Measurements from ENCODE around the gene DOK5. TPM values are rescaled to one million over a fixed set of nuclear protein-coding genes. Genes with fewer than 3 reads are reported as not detected.

DOK5 gene
- total and polyA plus RNA-seq, 2 of the 4 experiments (the other 2 are of a cell fraction), result 2.8 to 3.9 TPM

- Histone ChIP-seq H3K36me3 (ENCODE audit: control insufficient read depth, insufficient read depth, low read length) (no peaks in the 10 kb centered on the region), H2BK5ac (ENCODE audit: low read depth, low read length, poor library complexity, severe bottlenecking) (no peak overlapping the region), H4K8ac (ENCODE audit: low read depth in 2 of 2, low read length in 2 of 2) (no peak overlapping the region), H3K9me3 (ENCODE audit: control insufficient read depth, insufficient read depth, low read length) (no peaks in the 10 kb centered on the region), H3K14ac (replicated peaks; ENCODE audit: low read depth, low read length) (no peak overlapping the region), H2BK120ac (ENCODE audit: low read depth, low read length) (no peak overlapping the region), H2AK9ac (replicated peaks; ENCODE audit: low read depth, low read length, poor library complexity) (no peak overlapping the region), H3K18ac (ENCODE audit: low read depth, low read length) (no peak overlapping the region), H3K56ac (ENCODE audit: extremely low read depth, insufficient read depth, low read length) (no peak overlapping the region), H4K5ac (ENCODE audit: low read depth, low read length) (no peak overlapping the region), H3K4ac (ENCODE audit: low read depth, low read length) (no peak overlapping the region), H2AFZ (replicated peaks; ENCODE audit: low read length, poor library complexity) (no peak overlapping the region), H3K27me3 (ENCODE audit: control insufficient read depth, insufficient read depth, low read length) (no peaks in the 10 kb centered on the region), H4K91ac (ENCODE audit: insufficient read depth, low read depth, low read length) (no peak overlapping the region), H3K4me2 (ENCODE audit: low read depth, low read length) (no peak overlapping the region), H2BK15ac (ENCODE audit: low read depth, low read length) (no peak overlapping the region), H3K79me1 (ENCODE audit: low read depth in 1 of 2, low read length in 2 of 2) (no peaks in the 10 kb centered on the region), H3K4me3 (ENCODE audit: insufficient read depth, low read depth, low read length) (no peak overlapping the region), H4K20me1 (ENCODE audit: insufficient read depth, low read length) (no peaks in the 10 kb centered on the region), H3K23ac (ENCODE audit: low read depth, low read length) (no peak overlapping the region), H3K27ac (ENCODE audit: insufficient read depth, low read length) (no peak overlapping the region), H3K4me1 (ENCODE audit: control insufficient read depth, insufficient read depth, low read length) (no peaks in the 10 kb centered on the region), H3K9ac (ENCODE audit: low read depth, low read length) (no peak overlapping the region), H2BK20ac (ENCODE audit: low read depth, low read length) (no peak overlapping the region), H2AK5ac (ENCODE audit: low read depth, low read length) (no peak overlapping the region), H3K9me1 (ENCODE audit: insufficient read depth, low read length) (no peaks in the 10 kb centered on the region)
- ATAC-seq (ENCODE audit: low read depth) (no peak), DNase-seq (no peak)
- POLR2A ChIA-PET (ENCODE audit: unreplicated experiment), result no interaction called here
- CTCF ChIA-PET, result no interaction called here
- no CpG with 5 or more reads among the region's 8 CpGs for WGBS, 2 experiments (ENCODE audit: extremely low coverage in 2 of 2, insufficient read length in 1 of 2)
- no TSS peak for BruUV-seq (replicated peaks)
- dilution Hi-C loops (cut with HindIII; ENCODE audit: low sequenced_read_pairs, unreplicated experiment), result no loop called here
- intact Hi-C loops (cut with micrococcal nuclease), result no loop called here
- TF ChIP-seq MAFK (IDR thresholded peaks at IDR 0.05; ENCODE audit: low read depth, low read length) (no peak), SMC3 (IDR thresholded peaks at IDR 0.05; ENCODE audit: low read depth, low read length) (no peak), USF2 (IDR thresholded peaks at IDR 0.05; ENCODE audit: low read depth, low read length) (no peak), MXI1 (IDR thresholded peaks at IDR 0.05; ENCODE audit: borderline replicate concordance, low read depth, low read length) (no peak), NFE2L2 (IDR thresholded peaks at IDR 0.05; ENCODE audit: low read depth, low read length) (no peak)
- TF ChIP-seq, protein P1, sequence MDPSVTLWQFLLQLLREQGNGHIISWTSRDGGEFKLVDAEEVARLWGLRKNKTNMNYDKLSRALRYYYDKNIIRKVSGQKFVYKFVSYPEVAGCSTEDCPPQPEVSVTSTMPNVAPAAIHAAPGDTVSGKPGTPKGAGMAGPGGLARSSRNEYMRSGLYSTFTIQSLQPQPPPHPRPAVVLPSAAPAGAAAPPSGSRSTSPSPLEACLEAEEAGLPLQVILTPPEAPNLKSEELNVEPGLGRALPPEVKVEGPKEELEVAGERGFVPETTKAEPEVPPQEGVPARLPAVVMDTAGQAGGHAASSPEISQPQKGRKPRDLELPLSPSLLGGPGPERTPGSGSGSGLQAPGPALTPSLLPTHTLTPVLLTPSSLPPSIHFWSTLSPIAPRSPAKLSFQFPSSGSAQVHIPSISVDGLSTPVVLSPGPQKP (IDR thresholded peaks at IDR 0.05; ENCODE audit: borderline replicate concordance, low read depth, low read length), result no peak
- in situ Hi-C loops (cut with MboI; ENCODE audit: low sequenced_read_pairs), result no loop called here
Measured at GRCh38 chr20:54485631-54486030, 10.2 kb downstream of the DOK5 start.
